Measurements from ENCODE around the gene LINGO3. TPM values are rescaled to one million over a fixed set of nuclear protein-coding genes. Genes with fewer than 3 reads are reported as not detected.
A peak's percentile ranks its signal among the peaks of the same experiment; 100 is the strongest.

The LINGO3 gene
- total RNA-seq, 2 experiments from 2014 or later = not detected

GRCh38 chr19:2336528-2337328 lies 28.8 kb upstream of the LINGO3 start:
- Mint-ChIP-seq H3K4me3 (no peak overlapping the region), H3K4me1 (ENCODE audit: low read depth) (peaks cover 24% of the 10 kb centered on the region), H3K36me3 (ENCODE audit: low read depth) (peaks cover 8% of the 10 kb centered on the region), H3K9me3 (peaks cover 7% of the 10 kb centered on the region), H3K27me3 (ENCODE audit: low read depth) (no peaks in the 10 kb centered on the region), H3K27ac (no peak overlapping the region)
- intact Hi-C loops (cut with micrococcal nuclease) = no loop called here
- CTCF ChIA-PET = no interaction called here
- no peak for DNase-seq

GRCh38 chr19:2335848-2336247 lies 27.9 kb upstream of the LINGO3 start:
- H3K27ac Mint-ChIP-seq = peak overlapping the region; percentile 18
- no peak overlapping the region for H3K4me3 Mint-ChIP-seq

GRCh38 chr19:2334986-2335846 lies 27.3 kb upstream of the LINGO3 start:
- CTCF ChIA-PET = no interaction called here
- H3K9me3 Mint-ChIP-seq = peaks cover 7% of the 10 kb centered on the region
- H3K36me3 Mint-ChIP-seq (ENCODE audit: low read depth) = peaks cover 5% of the 10 kb centered on the region
- intact Hi-C loops (cut with micrococcal nuclease) = no loop called here
- peak; percentile 30 for DNase-seq
- no peak overlapping the region for H3K4me3 Mint-ChIP-seq
- H3K27me3 Mint-ChIP-seq (ENCODE audit: low read depth) = no peaks in the 10 kb centered on the region
- H3K27ac Mint-ChIP-seq = peak overlapping the region; percentile 18
- H3K4me1 Mint-ChIP-seq (ENCODE audit: low read depth) = peaks cover 39% of the 10 kb centered on the region

More at GRCh38 chr19:2335848-2336247, 27.9 kb upstream of the LINGO3 start:
- no peak for DNase-seq
- intact Hi-C loops (cut with micrococcal nuclease) = no loop called here
- H3K36me3 Mint-ChIP-seq (ENCODE audit: low read depth) = peaks cover 5% of the 10 kb centered on the region
- H3K4me1 Mint-ChIP-seq (ENCODE audit: low read depth) = peaks cover 33% of the 10 kb centered on the region
- H3K27me3 Mint-ChIP-seq (ENCODE audit: low read depth) = no peaks in the 10 kb centered on the region
- CTCF ChIA-PET = no interaction called here
- H3K9me3 Mint-ChIP-seq = peaks cover 7% of the 10 kb centered on the region

- intact Hi-C loops (cut with micrococcal nuclease) = no loop called here
- H3K4me3 Mint-ChIP-seq = no peak overlapping the region
- CTCF ChIA-PET = no interaction called here
These were observed 26.5 kb upstream of the LINGO3 start for GRCh38 chr19:2334426-2334825.

GRCh38 chr19:2333807-2334211 lies 25.9 kb upstream of the LINGO3 start:
- CTCF ChIA-PET = no interaction called here

More at GRCh38 chr19:2334426-2334825, 26.5 kb upstream of the LINGO3 start:
- Mint-ChIP-seq H3K27me3 (ENCODE audit: low read depth) (no peaks in the 10 kb centered on the region), H3K4me1 (ENCODE audit: low read depth) (peaks cover 45% of the 10 kb centered on the region), H3K36me3 (ENCODE audit: low read depth) (peaks cover 7% of the 10 kb centered on the region), H3K9me3 (peaks cover 7% of the 10 kb centered on the region), H3K27ac (no peak overlapping the region)
- DNase-seq = no peak

GRCh38 chr19:2333027-2333806 lies 25.3 kb upstream of the LINGO3 start:
- H3K36me3 Mint-ChIP-seq (ENCODE audit: low read depth) = peaks cover 10% of the 10 kb centered on the region
- H3K27me3 Mint-ChIP-seq (ENCODE audit: low read depth) = no peaks in the 10 kb centered on the region
- peaks cover 49% of the 10 kb centered on the region for H3K4me1 Mint-ChIP-seq (ENCODE audit: low read depth)
- peak overlapping the region; percentile 9 for H3K4me3 Mint-ChIP-seq
- intact Hi-C loops (cut with micrococcal nuclease) = no loop called here
- peaks cover 7% of the 10 kb centered on the region for H3K9me3 Mint-ChIP-seq
- no peak overlapping the region for H3K27ac Mint-ChIP-seq
- CTCF ChIA-PET = no interaction called here
- no peak for DNase-seq

More at GRCh38 chr19:2333807-2334211, 25.9 kb upstream of the LINGO3 start:
- no peaks in the 10 kb centered on the region for H3K27me3 Mint-ChIP-seq (ENCODE audit: low read depth)
- peaks cover 7% of the 10 kb centered on the region for H3K9me3 Mint-ChIP-seq
- intact Hi-C loops (cut with micrococcal nuclease) = no loop called here
- H3K36me3 Mint-ChIP-seq (ENCODE audit: low read depth) = peaks cover 8% of the 10 kb centered on the region
- DNase-seq = no peak
- peaks cover 49% of the 10 kb centered on the region for H3K4me1 Mint-ChIP-seq (ENCODE audit: low read depth)
- no peak overlapping the region for H3K27ac Mint-ChIP-seq
- peak overlapping the region; percentile 9 for H3K4me3 Mint-ChIP-seq

- peaks cover 7% of the 10 kb centered on the region for H3K9me3 Mint-ChIP-seq
- peak overlapping the region; percentile 34 for H3K4me3 Mint-ChIP-seq
- H3K27ac Mint-ChIP-seq = peak overlapping the region; percentile 82
- DNase-seq = peak; percentile 75
- CTCF ChIA-PET = interaction anchor here (1.0 to 1.1 kb wide), 2 partner anchors 58 to 305 kb away, joined by 6 to 7 read pairs; no protein-coding TSS in a partner anchor
- peaks cover 52% of the 10 kb centered on the region for H3K4me1 Mint-ChIP-seq (ENCODE audit: low read depth)
- peaks cover 15% of the 10 kb centered on the region for H3K36me3 Mint-ChIP-seq (ENCODE audit: low read depth)
- H3K27me3 Mint-ChIP-seq (ENCODE audit: low read depth) = no peaks in the 10 kb centered on the region
- intact Hi-C loops (cut with micrococcal nuclease) = no loop called here
These were observed 24.5 kb upstream of the LINGO3 start for GRCh38 chr19:2332341-2333026.

- peaks cover 60% of the 10 kb centered on the region for H3K4me1 Mint-ChIP-seq (ENCODE audit: low read depth)
- intact Hi-C loops (cut with micrococcal nuclease) = no loop called here
- CTCF ChIA-PET = interaction anchor here (0.6 to 1.1 kb wide), 3 partner anchors 59 to 306 kb away, joined by 3 to 7 read pairs (median 6); no protein-coding TSS in a partner anchor
- DNase-seq = no peak
- peak overlapping the region; percentile 82 for H3K27ac Mint-ChIP-seq
- peaks cover 17% of the 10 kb centered on the region for H3K36me3 Mint-ChIP-seq (ENCODE audit: low read depth)
- peak overlapping the region; percentile 8 for H3K4me3 Mint-ChIP-seq
- no peaks in the 10 kb centered on the region for H3K27me3 Mint-ChIP-seq (ENCODE audit: low read depth)
- H3K9me3 Mint-ChIP-seq = peaks cover 7% of the 10 kb centered on the region
These were observed 23.8 kb upstream of the LINGO3 start for GRCh38 chr19:2331601-2332246.

GRCh38 chr19:2330632-2331284 lies 22.8 kb upstream of the LINGO3 start:
- Mint-ChIP-seq H3K4me3 (peak overlapping the region; percentile 52), H3K9me3 (peaks cover 2% of the 10 kb centered on the region), H3K27me3 (ENCODE audit: low read depth) (no peaks in the 10 kb centered on the region), H3K4me1 (ENCODE audit: low read depth) (peaks cover 65% of the 10 kb centered on the region), H3K36me3 (ENCODE audit: low read depth) (peaks cover 21% of the 10 kb centered on the region), H3K27ac (peak overlapping the region; percentile 58)
- intact Hi-C loops (cut with micrococcal nuclease) = no loop called here
- CTCF ChIA-PET = interaction anchor here (0.6 kb wide), 1 partner anchor 281 kb away, joined by 3 read pairs; no protein-coding TSS in a partner anchor
- DNase-seq = no peak

- DNase-seq = no peak
- Mint-ChIP-seq H3K36me3 (ENCODE audit: low read depth) (peaks cover 23% of the 10 kb centered on the region), H3K4me3 (peak overlapping the region; percentile 52), H3K4me1 (ENCODE audit: low read depth) (peaks cover 68% of the 10 kb centered on the region), H3K27me3 (ENCODE audit: low read depth) (no peaks in the 10 kb centered on the region), H3K27ac (peak overlapping the region; percentile 58), H3K9me3 (no peaks in the 10 kb centered on the region)
- intact Hi-C loops (cut with micrococcal nuclease) = no loop called here
- CTCF ChIA-PET = interaction anchor here (0.7 kb wide), 1 partner anchor 39 kb away, joined by 3 read pairs; no protein-coding TSS in a partner anchor
These were observed 22.3 kb upstream of the LINGO3 start for GRCh38 chr19:2330255-2330631.
